GM06990 (cell line): ENCODE measurements around the gene FAH.

Experiments used
- DNase-seq: peaks from one replicate; pipeline ENCODE4 v3.0.0-alpha.2; 2011; ENCODE audit not compliant: insufficient read length; ENCODE audit errors: extremely low read depth
- H3K27me3 ChIP-seq: replicated peaks from 2 replicates; pipeline ENCODE4 v1.6.0; 2011; ENCODE audit warnings: low read length; ENCODE audit not compliant: control insufficient read depth, insufficient read depth
- H3K36me3 ChIP-seq: 2 replicates; pipeline ENCODE4 v1.5.1; 2011; ENCODE audit warnings: low read length; ENCODE audit not compliant: control insufficient read depth, insufficient read depth
- H3K4me3 ChIP-seq: replicated peaks from 2 replicates; pipeline ENCODE4 v1.5.1; 2011; ENCODE audit warnings: low read depth, mild to moderate bottlenecking, control low read depth, low read length
- TF ChIP-seq, protein P1 (sequence below): IDR thresholded peaks from 2 replicates; pipeline ENCODE4 v1.5.1; 2011; ENCODE audit warnings: low read length, control low read depth, mild to moderate bottlenecking, inconsistent platforms; ENCODE audit not compliant: insufficient read depth, poor library complexity, severe bottlenecking

FAH gene

DNA sequence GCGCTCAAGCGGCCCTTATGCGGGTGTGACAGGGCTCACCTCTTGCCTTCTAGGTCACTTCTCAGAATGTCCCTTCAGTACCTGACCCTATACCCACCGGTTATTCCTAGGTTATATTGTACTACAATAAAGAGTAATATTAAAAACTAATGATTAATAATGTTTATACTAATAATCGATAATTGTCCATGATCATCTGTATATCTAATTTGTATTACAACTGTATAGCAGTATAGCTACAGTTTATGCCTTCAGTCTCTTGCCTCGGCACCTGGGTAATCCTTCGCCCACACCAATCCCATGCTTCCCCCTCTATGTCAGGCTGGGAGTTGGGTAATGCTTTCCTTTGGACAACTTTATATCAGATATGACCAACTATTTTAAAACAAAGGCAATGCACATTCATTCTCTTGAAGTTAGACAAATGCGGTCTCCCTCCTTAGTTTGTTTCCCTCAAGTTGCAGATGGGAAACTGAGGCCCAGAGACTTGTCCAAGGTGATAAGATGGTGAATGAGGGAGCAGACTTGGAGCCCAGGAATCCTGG lies 3.4 kb downstream of the FAH start:
- no peak overlapping the region for H3K4me3 ChIP-seq
- TF ChIP-seq, protein P1, sequence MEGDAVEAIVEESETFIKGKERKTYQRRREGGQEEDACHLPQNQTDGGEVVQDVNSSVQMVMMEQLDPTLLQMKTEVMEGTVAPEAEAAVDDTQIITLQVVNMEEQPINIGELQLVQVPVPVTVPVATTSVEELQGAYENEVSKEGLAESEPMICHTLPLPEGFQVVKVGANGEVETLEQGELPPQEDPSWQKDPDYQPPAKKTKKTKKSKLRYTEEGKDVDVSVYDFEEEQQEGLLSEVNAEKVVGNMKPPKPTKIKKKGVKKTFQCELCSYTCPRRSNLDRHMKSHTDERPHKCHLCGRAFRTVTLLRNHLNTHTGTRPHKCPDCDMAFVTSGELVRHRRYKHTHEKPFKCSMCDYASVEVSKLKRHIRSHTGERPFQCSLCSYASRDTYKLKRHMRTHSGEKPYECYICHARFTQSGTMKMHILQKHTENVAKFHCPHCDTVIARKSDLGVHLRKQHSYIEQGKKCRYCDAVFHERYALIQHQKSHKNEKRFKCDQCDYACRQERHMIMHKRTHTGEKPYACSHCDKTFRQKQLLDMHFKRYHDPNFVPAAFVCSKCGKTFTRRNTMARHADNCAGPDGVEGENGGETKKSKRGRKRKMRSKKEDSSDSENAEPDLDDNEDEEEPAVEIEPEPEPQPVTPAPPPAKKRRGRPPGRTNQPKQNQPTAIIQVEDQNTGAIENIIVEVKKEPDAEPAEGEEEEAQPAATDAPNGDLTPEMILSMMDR: no peak
- no peaks in the 10 kb centered on the region for H3K27me3 ChIP-seq
- no peak for DNase-seq
- peaks cover 3% of the 10 kb centered on the region; the same call in 1 of the 2 replicates for H3K36me3 ChIP-seq

DNA sequence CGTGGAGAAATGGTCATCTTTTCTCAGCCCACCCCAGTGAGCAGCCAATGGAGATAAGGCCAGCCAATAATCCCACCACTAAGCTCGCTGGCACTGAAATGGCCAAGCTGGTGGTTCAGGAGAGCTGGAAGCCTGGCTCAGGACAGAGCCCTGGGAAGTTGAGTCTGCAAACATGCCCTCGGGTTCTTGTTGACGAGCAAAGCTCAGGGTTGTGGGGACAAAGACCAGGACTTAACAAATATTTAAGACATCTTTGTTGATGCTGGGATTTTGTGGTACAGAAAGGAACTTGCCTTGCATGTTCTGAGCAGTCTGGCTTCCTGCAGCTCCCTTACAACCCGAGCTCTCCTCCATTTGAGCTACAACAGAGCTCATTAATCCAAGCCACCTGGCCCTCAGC lies 4.4 kb downstream of the FAH start:
- TF ChIP-seq, protein P1: no peak
- no peak for DNase-seq
- Histone ChIP-seq H3K4me3 (no peak overlapping the region), H3K36me3 (peaks cover 5% of the 10 kb centered on the region), H3K27me3 (no peaks in the 10 kb centered on the region)

DNA sequence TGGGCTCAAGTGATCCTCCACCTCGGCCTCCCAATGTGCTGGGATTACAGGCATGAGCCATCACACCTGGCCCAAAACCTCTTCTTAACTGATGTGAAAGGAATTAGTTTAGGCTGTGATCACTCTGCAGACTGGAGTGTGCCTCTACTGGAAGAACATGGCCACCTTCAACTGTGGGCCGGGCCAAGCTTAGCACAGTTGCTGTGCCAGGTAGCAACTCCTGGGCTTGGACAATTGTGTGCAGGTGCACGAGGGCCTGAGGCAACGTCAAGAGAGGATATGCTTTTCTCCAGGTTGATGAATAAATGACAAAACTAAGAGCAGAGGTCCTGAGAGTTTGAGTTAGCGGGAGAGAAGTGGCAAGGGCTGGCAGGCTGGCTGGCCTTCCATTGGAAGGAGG lies 6.5 kb downstream of the FAH start:
- Histone ChIP-seq H3K4me3 (no peak overlapping the region), H3K36me3 (peaks cover 5% of the 10 kb centered on the region), H3K27me3 (no peaks in the 10 kb centered on the region)
- no peak for DNase-seq
- TF ChIP-seq, protein P1: no peak

GRCh38 chr15:80159811-80160569 lies 7.2 kb downstream of the FAH start:
- peak; percentile 34 for DNase-seq
- TF ChIP-seq, protein P1: no peak
- Histone ChIP-seq H3K36me3 (peaks cover 5% of the 10 kb centered on the region), H3K4me3 (no peak overlapping the region), H3K27me3 (no peaks in the 10 kb centered on the region)

GRCh38 chr15:80160570-80161156 lies 7.9 kb downstream of the FAH start:
- H3K36me3 ChIP-seq: peaks cover 5% of the 10 kb centered on the region
- H3K27me3 ChIP-seq: no peaks in the 10 kb centered on the region
- DNase-seq: peak; percentile 46
- no peak overlapping the region for H3K4me3 ChIP-seq
- TF ChIP-seq, protein P1: no peak
